Right renal cortex interstitium (tissue), 3 donors: ENCODE measurements around the gene PDE5A. TPM values are rescaled to one million over a fixed set of nuclear protein-coding genes. Genes with fewer than 3 reads are reported as not detected.
"Not testable (repeated sequence)": the region's sequence is repeated elsewhere in the genome, so short reads cannot be mapped to it uniquely, and the experiment has no call there.

Experiments used
- DNase-seq, 3 donors: peaks; one replicate each; pipeline ENCODE4 v3.0.0-alpha.2; 2013; ENCODE audit warnings: low read depth in 3 of 3, low spot score in 2 of 3
- polyA plus RNA-seq, 3 donors: library from polyadenylated mRNA; unstranded; fragments of 120-200 nt; gene quantifications; one replicate each; pipeline ENCODE4 v1.2.1, GENCODE V29; 2013; ENCODE audit not compliant: insufficient read length in 3 of 3

Gene PDE5A
- polyA plus RNA-seq, 3 donors = 41.1 to 46.4 (median 43.1) TPM

DNA sequence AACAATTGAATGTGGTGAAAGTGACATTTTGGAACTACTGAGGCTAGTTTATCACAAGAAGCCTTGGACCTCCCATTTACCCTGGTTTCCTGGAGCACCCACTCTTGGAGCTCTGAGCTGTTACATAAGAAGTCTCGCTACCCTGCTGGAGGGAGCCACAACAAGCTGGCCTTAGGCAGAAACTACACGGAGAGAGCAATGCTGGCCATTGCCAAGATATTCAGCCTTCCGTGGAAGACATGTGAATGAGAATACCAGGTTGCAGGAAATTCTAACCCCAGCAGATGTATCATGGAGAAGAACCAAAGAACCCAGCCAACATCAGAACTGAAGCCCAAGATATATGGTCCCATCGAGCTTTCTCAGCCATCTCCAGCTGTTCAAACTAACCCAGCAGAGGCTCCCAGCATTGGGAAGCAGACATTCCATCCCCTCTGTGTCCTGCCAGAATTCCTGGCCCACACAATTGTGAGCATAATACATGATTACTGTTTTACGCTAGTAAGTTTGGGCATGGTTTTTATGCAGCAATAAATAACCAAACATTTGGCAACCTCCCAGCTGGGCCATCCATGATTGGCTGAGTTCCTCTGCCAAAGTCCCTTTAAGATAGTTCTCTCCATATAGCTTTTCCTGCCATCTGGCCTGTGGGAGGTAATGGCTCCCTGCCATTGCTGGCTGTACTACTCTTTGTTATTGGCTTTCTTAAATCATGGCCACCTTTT is 17.9 kb upstream of the PDE5A start:
- DNase-seq = no peak

DNA sequence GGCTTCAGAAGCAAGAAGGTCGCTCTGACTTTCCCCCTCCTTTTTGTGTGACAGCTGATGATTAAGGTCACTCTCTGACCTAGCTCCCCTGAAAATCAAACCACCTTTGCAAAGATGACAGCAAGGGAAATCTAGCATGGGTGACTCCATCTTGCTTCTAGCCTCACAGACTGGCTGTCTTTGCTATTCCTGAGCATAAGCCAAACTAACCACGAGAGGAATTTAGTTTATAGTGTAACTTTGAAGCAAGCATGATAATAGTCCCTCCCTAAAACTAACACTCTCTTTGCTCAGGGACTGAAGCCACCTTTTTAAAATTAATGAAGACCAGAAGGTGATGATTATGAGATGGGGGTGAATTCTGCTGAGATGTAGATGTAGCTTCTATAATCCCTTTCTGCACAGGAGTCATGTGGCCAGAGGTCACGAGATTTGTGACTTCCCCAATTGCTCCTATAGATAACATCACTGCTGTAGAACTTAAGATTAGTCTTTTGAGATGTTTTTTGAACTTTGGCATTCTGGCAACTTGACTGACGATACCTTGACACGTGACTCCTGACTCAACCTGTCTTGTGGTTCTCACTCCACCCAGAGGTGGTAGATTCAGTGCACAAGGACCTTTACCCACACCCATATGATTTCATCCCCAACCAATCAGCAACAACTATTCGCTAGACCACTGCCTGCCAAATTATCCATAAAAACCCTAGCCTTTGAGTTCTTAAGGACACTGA is 14.9 kb upstream of the PDE5A start:
- DNase-seq = no peak

DNA sequence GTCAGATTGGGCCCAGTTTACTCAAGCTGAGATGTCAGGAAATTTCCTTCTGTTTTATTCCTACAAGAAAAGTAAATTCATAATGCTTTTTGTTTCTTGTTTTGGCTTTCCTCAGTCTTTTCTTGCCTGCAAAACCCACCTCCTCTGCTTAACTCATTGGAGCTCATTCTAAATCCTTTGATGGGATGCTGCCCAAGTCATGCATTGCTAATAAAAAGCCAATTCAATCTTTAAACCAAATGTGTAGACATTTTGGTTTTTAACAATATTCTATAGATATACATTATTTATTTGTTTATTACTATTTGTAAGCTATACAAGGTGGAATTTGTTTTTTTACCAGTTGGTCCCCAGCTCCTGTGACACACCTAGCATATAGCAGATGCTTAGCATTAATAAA is 13.2 kb upstream of the PDE5A start:
- DNase-seq = no peak

DNA sequence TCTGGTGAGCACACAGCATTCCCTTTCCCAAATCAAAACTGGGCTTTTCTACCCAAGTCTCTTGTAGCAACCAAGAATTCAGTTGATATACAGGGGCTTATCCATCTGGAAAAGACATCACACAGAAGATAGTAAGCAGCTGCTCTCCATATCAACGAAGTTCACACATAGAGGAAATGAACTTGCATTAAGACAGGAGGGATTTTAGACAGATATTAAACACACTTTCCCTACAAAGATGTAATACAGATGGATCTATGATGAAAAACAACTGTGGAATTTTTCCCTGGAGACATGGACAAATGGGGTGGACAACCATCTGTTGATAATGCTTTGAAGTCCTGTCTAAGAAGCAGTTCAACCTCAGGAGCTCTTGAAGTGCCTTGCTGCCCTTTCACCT is 9.8 kb upstream of the PDE5A start:
- DNase-seq = no peak

DNA sequence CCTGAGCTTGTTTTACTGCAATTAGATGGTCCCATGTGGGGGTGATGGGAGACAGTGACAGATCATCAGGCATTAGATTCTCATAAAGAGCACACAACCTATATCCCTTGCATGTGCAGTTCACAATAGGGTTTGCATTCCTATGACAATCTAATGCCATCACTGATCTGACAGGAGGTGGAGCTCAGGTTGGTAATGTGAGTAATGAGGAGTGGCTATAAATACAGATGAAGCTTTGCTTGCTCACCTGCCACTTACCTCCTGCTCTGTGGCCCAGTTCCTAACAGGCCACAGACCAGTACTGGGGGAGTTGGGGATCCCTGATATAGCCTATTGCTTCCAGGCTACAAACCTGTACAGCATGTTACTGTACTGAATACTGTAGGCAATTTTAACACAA is 8.2 kb upstream of the PDE5A start:
- not testable (repeated sequence) for DNase-seq

DNA sequence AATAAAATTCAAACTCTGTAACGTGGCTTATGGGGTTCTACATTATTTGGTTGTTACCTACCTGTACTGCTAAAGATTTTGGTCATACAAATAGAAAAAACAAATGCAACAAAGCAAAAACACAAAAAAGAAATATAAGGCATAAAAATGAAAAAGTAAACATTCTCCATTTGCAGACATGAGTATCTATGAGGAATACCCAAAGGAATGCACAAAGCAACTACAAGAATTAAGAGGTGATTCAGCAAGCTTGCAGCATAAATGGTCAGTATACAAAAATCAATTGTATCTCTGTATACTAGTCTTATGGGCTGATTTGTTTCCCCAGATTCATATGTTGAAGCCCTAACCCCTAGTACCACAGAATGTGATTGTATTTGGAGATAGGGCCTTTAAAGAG is 3.6 kb upstream of the PDE5A start:
- DNase-seq = no peak

DNA sequence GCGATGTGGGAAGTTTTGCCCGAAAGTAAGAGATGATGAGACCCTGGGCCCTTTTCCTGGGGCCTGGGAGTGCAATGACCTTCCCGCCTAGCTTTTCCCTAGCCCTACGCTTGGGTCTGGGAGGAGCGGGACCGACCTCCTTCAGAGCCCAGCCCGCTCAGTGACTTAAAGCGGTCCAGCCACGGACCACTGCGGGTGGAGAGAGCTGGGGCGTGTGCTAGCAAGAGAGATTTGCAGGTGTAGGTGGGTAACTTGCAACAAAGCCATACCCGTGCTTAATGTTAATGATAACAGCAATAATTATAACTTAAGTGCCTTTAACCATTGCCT is 503 bp upstream of the PDE5A start:
- no peak for DNase-seq

DNA sequence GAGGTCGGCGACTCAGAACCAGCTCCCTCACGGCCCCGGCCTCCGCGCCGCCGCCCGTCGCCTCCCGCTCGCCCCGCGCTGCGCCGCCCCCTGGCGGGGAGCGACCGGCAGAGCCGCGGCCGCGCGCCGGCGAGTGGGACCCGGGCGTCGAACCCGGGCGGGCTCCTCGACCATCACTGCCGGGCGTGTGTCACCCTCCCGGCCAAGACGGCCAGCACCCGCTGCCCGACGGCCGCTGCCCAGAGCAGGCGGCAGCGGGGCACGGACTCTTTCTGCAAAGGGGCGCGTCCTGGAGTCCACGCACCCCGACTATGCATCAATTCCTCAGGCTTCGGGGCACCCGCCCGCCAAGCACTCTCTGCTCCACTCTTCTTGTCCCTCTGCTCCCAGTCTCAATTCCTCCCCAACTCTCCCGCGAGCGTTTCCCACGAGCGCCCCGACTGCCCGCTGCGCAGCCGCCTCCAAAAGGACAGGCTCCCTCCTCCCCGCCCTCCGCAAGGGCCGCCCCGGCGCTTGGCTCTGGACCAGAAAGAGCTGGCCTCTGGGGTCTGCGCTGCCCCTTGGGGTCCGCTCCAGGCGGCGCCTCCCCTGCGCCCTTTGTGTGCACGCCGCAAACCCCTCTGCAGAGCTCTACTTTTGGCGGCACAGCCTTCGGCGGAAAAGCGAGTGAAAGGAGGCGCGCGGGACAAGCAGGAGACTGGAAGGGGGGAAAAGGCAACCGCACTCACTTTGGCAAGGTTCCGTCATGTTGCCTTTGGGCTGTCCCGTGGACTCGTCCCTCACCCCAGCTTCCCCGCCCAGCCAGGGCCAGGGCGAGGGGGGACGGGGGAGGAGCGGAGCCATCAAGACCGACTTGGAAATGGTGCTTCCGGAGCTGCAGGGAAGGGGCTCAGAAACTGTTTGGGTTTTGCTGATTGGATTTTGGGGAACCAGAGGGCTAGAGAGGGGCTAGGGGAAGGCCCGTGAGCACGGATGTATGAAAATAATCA is 1.0 kb downstream of the PDE5A start:
- peak; percentile 47 to 61 (median 56) for DNase-seq

DNA sequence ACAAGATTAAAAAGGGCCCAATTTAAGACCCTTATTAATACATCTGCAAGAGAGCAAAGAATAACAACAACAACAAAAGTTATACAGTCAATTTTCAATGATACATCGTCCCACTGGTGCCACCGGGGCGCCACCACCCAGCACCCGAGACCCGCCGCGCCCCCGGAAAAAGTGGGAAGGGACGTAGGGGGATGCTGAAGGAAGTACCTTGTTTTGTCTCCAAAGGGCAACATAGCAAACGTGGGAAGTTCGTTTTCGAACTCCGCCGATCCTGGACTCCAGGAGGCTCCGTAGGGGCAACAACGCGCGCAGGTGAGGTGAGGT is 1.7 kb downstream of the PDE5A start:
- no peak for DNase-seq

DNA sequence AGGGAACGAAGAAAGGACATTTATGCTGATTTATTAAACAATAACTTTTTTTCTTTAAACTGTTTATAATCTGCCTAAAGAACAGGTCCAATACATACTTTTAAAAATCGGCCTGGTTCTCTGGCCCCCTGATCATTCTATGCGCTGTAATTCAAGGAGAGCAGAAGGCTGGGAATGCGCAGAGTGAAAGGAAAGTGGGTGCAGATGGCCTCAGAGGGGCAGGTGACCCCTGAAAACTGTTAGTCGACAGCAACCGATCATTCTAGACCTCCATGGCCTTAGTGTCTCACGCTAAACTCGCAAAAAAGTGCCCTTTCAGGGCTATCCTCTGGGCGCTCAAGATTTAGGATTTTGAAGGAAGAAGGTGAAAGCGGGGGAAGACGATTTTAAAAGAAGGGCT is 2.2 kb downstream of the PDE5A start:
- no peak for DNase-seq

DNA sequence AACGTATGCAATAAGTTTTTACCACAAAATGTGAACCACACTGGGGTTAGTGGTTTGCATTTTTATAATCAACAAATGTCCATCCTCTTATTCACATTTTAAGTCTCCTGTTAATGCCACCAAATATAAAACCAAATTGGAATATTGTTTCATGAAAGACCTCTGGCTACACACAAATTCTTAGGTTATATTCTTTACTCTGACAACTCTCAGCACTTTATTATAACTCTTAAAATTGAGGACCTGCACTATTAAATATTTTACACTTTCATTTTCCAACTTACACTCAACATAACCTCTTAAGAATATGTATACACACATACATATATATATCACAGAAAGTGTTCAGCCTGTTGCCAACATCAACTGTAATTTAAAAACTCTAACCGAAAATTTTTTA is 2.8 kb downstream of the PDE5A start:
- no peak for DNase-seq

DNA sequence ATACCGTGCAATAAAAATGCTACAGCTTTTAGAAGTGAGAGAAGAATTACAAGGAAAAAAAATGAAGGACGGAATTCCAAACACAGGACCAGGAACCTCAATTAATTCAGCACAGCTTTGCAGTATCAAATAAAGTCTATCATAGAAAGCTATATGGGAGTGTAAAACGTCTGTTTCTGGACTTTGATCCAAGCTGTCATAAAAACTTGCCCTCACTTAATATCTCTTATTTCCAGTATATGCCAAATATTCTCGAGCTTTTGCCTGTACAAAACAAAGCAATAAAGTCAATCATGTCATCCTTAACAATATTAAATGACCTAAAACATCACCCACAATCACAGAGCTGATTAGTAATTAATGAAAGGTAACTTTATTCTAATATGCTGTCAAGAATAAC is 4.2 kb downstream of the PDE5A start:
- DNase-seq = no peak

DNA sequence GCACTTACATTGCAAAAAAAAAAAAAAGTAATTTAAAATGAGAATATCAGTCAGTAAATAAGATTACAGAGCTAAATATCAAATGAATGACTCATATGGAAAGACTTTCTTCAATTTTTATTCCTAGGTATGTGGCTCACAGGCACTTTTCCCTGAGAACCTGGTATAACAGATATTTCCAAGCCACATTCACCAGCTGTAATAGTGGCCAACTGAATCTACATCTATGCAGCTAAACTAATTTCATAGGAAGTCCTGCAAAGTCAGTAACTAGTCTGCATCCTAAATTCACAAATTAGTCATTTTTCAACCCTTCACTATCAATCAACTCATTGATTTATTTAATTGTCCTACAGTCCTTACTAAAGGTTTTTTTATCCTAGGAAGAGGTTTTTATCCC is 5.6 kb downstream of the PDE5A start:
- DNase-seq = no peak

DNA sequence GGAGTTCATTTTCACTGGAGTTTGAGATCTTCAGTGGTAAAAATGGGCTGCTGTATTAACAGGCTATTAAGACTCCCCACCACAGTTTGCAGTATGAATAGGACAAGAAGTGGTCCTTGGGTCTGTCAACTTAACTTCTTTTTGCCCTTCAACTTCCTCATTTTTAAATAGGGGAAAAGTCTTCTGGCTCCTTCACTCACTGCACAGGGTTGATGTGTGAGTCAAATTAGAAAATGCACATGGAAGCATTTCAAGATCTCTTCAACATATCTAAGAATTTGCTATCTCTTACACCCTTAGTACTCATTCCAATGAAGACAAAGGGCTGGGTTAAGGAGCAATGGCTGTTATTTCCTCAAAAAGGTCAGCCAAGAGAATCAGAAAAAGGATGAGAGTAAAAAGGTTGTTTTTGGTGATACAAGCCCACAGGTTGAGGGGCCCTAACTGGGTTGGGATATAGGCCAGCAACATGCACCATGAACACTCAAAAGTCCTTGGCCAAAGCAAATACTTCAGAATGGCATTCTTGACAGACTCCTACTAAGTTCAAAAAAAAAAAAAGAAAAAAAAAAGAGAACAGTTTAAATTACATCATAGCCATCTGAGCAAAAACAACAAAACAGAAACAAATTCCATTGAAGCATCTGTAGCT is 13.4 kb downstream of the PDE5A start:
- DNase-seq = no peak

DNA sequence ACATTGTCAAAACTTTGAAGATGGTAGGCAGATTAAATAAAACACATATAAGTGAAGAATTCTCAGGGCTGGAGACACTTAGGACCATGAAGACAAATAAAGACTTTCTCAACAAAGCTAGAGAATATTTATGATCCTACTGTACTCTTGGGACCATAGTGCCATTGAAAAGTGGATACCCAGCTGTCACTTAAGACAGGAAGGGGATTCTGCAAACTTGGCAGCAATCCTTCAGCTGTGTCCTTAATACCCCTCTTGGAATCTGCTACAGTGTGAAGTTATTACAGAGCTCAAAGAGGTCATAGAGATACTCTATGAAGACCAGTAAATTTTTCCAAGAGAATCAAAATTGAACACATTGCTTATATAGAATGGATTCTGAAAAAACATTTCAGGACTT is 24.3 kb downstream of the PDE5A start:
- no peak for DNase-seq

DNA sequence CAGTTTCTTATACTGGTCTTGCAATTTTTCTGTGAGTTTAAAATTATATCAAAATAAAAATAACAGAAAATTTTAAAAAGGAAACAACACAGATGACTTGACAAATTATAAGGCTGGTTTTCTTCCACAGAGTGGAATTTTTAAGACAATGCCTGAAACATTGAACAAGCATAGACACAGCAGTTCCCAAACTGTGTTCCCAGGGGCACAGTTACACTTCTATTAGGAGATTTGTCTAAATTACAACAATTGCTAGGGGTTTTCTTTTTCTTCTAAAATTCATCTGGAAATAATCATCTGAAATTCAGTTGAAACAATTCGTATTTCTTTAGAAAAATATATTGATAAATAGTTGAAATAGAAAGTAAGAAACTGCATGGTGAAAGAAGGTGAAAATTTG is 26.2 kb downstream of the PDE5A start:
- DNase-seq = no peak

DNA sequence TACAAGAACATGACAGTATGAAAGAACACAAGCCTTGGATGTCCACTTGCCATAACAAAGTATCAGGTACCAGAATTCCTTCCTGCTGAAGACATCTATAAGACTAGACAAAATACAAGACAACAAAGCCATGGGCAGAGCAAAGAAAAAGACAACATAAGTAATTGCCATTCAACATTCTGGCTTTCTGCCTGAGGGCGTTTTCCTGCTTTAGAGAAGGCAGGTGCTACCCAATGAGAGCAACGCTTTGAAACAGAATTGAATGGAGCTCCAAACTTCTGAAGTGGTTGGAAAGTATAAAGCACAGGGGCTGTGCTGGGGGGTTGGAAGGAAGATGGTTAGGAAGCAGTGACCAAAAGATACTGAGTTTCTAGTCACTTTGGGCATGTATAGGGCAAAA is 30.1 kb downstream of the PDE5A start:
- DNase-seq = no peak

DNA sequence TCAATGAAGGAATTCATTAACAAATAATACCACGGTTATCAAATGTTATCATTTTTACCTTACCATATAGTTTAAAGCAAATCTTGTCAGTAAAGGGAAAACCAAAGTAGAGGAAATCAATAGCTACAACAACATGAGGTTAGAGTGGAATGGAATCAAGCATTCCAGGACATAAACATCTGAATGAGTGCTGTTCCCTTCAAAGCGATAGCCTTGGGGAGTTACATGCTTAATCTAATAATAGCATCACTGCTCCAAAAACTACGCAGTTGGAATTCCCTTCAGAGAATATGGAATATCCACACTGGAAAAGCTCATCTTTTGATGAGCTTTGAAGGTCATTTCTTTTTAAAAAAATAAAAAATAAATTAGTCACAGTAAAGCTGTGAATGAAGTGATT is 31.2 kb downstream of the PDE5A start:
- no peak for DNase-seq

DNA sequence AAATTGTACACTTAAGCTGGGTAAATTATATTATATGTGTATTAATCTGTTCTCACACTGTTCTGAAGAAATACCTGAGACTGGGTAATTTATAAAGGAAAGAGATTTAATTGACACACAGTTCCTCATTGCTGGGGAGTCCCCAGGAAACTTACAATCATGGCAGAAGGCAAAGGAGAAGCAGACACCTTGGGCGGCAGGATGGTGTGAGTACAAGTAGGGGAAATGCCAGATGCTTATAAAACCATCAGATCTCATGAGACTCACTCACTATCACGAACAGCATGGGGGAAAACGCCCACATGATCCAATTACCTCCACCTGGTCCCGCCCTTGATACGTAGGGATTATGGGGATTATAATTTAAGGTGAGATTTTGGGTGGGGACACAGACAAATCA is 34.9 kb downstream of the PDE5A start:
- no peak for DNase-seq

DNA sequence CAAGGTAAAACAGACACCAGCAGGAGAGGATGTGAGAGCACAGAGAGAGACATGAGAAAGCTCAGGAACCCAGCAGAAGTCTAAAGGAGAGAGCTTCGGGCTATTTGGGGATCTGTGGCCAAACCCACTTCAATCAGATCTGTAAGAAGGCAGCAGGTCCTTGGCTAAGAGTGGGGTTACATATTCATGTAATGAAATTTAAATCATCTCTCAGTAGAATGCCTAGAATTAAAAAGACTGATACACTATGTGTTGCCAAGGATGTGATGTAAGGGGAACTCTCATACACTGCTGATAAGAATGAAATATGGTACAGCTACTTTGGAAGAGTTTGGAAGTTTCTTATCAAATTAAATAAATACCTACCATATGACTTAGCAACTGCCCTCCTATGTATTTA is 35.8 kb downstream of the PDE5A start:
- DNase-seq = no peak

DNA sequence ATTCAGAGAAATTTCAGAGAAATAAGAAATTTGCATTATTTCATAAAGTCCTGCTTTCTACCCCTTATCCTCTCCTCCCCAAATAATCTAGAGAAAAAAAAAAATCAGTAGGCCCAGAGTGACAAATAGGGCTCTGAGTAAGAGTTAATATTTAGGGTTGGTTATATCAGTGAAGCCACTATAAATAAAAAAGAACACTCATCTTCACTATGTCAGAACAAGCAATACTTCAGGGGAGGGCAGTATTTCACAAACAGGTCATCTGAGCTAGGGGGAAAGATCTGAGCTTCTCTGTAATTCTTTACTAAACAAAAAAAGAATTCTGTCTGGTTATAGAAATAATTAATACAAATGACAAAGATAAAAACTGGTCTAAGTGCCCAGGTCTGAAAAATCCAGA is 39.4 kb downstream of the PDE5A start:
- no peak for DNase-seq
